SJSA1 (cell line): ENCODE data around the gene PDGFD. TPM values are rescaled to one million over a fixed set of nuclear protein-coding genes. Genes with fewer than 3 reads are reported as not detected.

Experiments
- DNase-seq, 2 experiments: peaks; one replicate each; pipeline ENCODE4 v3.0.0-alpha.2; 2015 to 2020; ENCODE audit warnings: low spot score in 2 of 2, low read depth in 1 of 2
- H3K27ac ChIP-seq: fragments of 250-450 bp; sonication (Bioruptor Pico); 2 replicates; pipeline ENCODE4 v1.5.1; 2020; ENCODE audit warnings: mild to moderate bottlenecking, moderate library complexity
- H3K27me3 ChIP-seq: fragments of 250-450 bp; sonication (Bioruptor Pico); replicated peaks from 2 replicates; pipeline ENCODE4 v1.5.1; 2020; ENCODE audit warnings: mild to moderate bottlenecking, moderate library complexity
- H3K36me3 ChIP-seq: fragments of 250-450 bp; sonication (Bioruptor Pico); 2 replicates; pipeline ENCODE4 v1.5.1; 2020; ENCODE audit warnings: mild to moderate bottlenecking
- H3K4me1 ChIP-seq: fragments of 250-450 bp; sonication (Bioruptor Pico); replicated peaks from 2 replicates; pipeline ENCODE4 v1.6.1; 2021; ENCODE audit warnings: mild to moderate bottlenecking
- H3K4me3 ChIP-seq: fragments of 250-450 bp; sonication (Bioruptor Pico); 2 replicates; pipeline ENCODE4 v1.5.1; 2020; ENCODE audit warnings: mild to moderate bottlenecking
- H3K9me3 ChIP-seq: fragments of 250-450 bp; sonication (Bioruptor Pico); replicated peaks from 2 replicates; pipeline ENCODE4 v1.5.1; 2020; ENCODE audit warnings: mild to moderate bottlenecking
- total RNA-seq: library from RNA; depleted of rRNA; stranded (reverse); fragments of >200 nt; shearing (Covaris generic); gene quantifications from 2 replicates; pipeline ENCODE4 v1.2.3, GENCODE V29; 2014

Gene PDGFD
- total RNA-seq, 1 experiment from 2014 or later, result 6.6 TPM

GRCh38 chr11:104127828-104128227 is 36.1 kb downstream of the PDGFD start:
- no peak overlapping the region for H3K27ac ChIP-seq
- H3K4me3 ChIP-seq, result no peak overlapping the region
- H3K36me3 ChIP-seq, result no peaks in the 10 kb centered on the region
- no peaks in the 10 kb centered on the region for H3K4me1 ChIP-seq
- H3K9me3 ChIP-seq, result no peaks in the 10 kb centered on the region
- no peaks in the 10 kb centered on the region for H3K27me3 ChIP-seq
- no peak for DNase-seq

GRCh38 chr11:104126464-104126863 is 37.5 kb downstream of the PDGFD start:
- Histone ChIP-seq H3K27ac (no peak overlapping the region), H3K9me3 (no peaks in the 10 kb centered on the region), H3K27me3 (no peaks in the 10 kb centered on the region), H3K36me3 (no peaks in the 10 kb centered on the region), H3K4me3 (no peak overlapping the region), H3K4me1 (no peaks in the 10 kb centered on the region)
- DNase-seq, result no peak

GRCh38 chr11:104124979-104125378 is 39.0 kb downstream of the PDGFD start:
- no peak for DNase-seq
- H3K9me3 ChIP-seq, result no peaks in the 10 kb centered on the region
- H3K27me3 ChIP-seq, result no peaks in the 10 kb centered on the region
- no peak overlapping the region for H3K27ac ChIP-seq
- H3K36me3 ChIP-seq, result no peaks in the 10 kb centered on the region
- no peak overlapping the region for H3K4me3 ChIP-seq
- H3K4me1 ChIP-seq, result no peaks in the 10 kb centered on the region

GRCh38 chr11:104122836-104123235 is 41.1 kb downstream of the PDGFD start:
- Histone ChIP-seq H3K9me3 (0 out of 2 replicates have a peak, but pooled peaks cover 2% of the 10 kb centered on the region), H3K27ac (no peak overlapping the region), H3K27me3 (no peaks in the 10 kb centered on the region), H3K4me1 (no peaks in the 10 kb centered on the region), H3K36me3 (no peaks in the 10 kb centered on the region), H3K4me3 (no peak overlapping the region)
- DNase-seq, result no peak

- Histone ChIP-seq H3K27ac (no peak overlapping the region), H3K9me3 (0 out of 2 replicates have a peak, but pooled peaks cover 2% of the 10 kb centered on the region), H3K4me3 (no peak overlapping the region), H3K36me3 (no peaks in the 10 kb centered on the region), H3K27me3 (no peaks in the 10 kb centered on the region), H3K4me1 (no peaks in the 10 kb centered on the region)
- no peak for DNase-seq
Observed at GRCh38 chr11:104122011-104122635, 41.8 kb downstream of the PDGFD start.

- H3K27me3 ChIP-seq, result no peaks in the 10 kb centered on the region
- H3K27ac ChIP-seq, result no peak overlapping the region
Observed at GRCh38 chr11:104120493-104121137, 43.3 kb downstream of the PDGFD start.

GRCh38 chr11:104118105-104118744 is 45.7 kb downstream of the PDGFD start:
- 0 out of 2 replicates have a peak, but pooled peaks cover 2% of the 10 kb centered on the region for H3K9me3 ChIP-seq
- no peaks in the 10 kb centered on the region for H3K4me1 ChIP-seq
- no peak for DNase-seq
- H3K27me3 ChIP-seq, result no peaks in the 10 kb centered on the region
- H3K4me3 ChIP-seq, result no peak overlapping the region
- H3K27ac ChIP-seq, result no peak overlapping the region
- H3K36me3 ChIP-seq, result no peaks in the 10 kb centered on the region

More at GRCh38 chr11:104120493-104121137, 43.3 kb downstream of the PDGFD start:
- Histone ChIP-seq H3K4me1 (no peaks in the 10 kb centered on the region), H3K9me3 (0 out of 2 replicates have a peak, but pooled peaks cover 2% of the 10 kb centered on the region), H3K36me3 (no peaks in the 10 kb centered on the region), H3K4me3 (no peak overlapping the region)
- DNase-seq, result no peak

- H3K9me3 ChIP-seq, result 0 out of 2 replicates have a peak, but pooled peaks cover 2% of the 10 kb centered on the region
- H3K4me1 ChIP-seq, result no peaks in the 10 kb centered on the region
- DNase-seq, result no peak
- no peaks in the 10 kb centered on the region for H3K36me3 ChIP-seq
- H3K4me3 ChIP-seq, result no peak overlapping the region
- no peaks in the 10 kb centered on the region for H3K27me3 ChIP-seq
- no peak overlapping the region for H3K27ac ChIP-seq
Observed at GRCh38 chr11:104113541-104113940, 50.4 kb downstream of the PDGFD start.

GRCh38 chr11:104106136-104106754 is 57.7 kb downstream of the PDGFD start:
- Histone ChIP-seq H3K9me3 (no peaks in the 10 kb centered on the region), H3K27me3 (no peaks in the 10 kb centered on the region), H3K36me3 (no peaks in the 10 kb centered on the region), H3K4me3 (no peak overlapping the region), H3K4me1 (peaks cover 17% of the 10 kb centered on the region), H3K27ac (peak overlapping the region; percentile 64)
- peak in 1 of 2 experiments; percentile 68 for DNase-seq

GRCh38 chr11:104105155-104105554 is 58.8 kb downstream of the PDGFD start:
- Histone ChIP-seq H3K9me3 (no peaks in the 10 kb centered on the region), H3K27ac (peak overlapping the region; percentile 64), H3K4me3 (no peak overlapping the region), H3K36me3 (no peaks in the 10 kb centered on the region), H3K27me3 (no peaks in the 10 kb centered on the region), H3K4me1 (peaks cover 17% of the 10 kb centered on the region)
- DNase-seq, result peak in 1 of 2 experiments; percentile 48

GRCh38 chr11:104104664-104105063 is 59.3 kb downstream of the PDGFD start:
- Histone ChIP-seq H3K27me3 (no peaks in the 10 kb centered on the region), H3K36me3 (no peaks in the 10 kb centered on the region), H3K4me1 (peaks cover 17% of the 10 kb centered on the region), H3K27ac (peak overlapping the region; percentile 64), H3K4me3 (no peak overlapping the region), H3K9me3 (no peaks in the 10 kb centered on the region)
- no peak for DNase-seq

GRCh38 chr11:104104201-104104600 is 59.7 kb downstream of the PDGFD start:
- H3K27me3 ChIP-seq, result no peaks in the 10 kb centered on the region
- no peaks in the 10 kb centered on the region for H3K36me3 ChIP-seq
- H3K4me3 ChIP-seq, result no peak overlapping the region
- peaks cover 17% of the 10 kb centered on the region for H3K4me1 ChIP-seq
- DNase-seq, result no peak
- no peak overlapping the region for H3K27ac ChIP-seq
- H3K9me3 ChIP-seq, result no peaks in the 10 kb centered on the region

- H3K4me1 ChIP-seq, result no peaks in the 10 kb centered on the region
- no peaks in the 10 kb centered on the region for H3K27me3 ChIP-seq
- H3K27ac ChIP-seq, result no peak overlapping the region
- no peaks in the 10 kb centered on the region for H3K36me3 ChIP-seq
- no peak for DNase-seq
- H3K9me3 ChIP-seq, result no peaks in the 10 kb centered on the region
- no peak overlapping the region for H3K4me3 ChIP-seq
Observed at GRCh38 chr11:104098555-104098954, 65.4 kb downstream of the PDGFD start.

- Histone ChIP-seq H3K9me3 (no peaks in the 10 kb centered on the region), H3K36me3 (no peaks in the 10 kb centered on the region), H3K4me3 (no peak overlapping the region), H3K27ac (no peak overlapping the region), H3K4me1 (no peaks in the 10 kb centered on the region), H3K27me3 (no peaks in the 10 kb centered on the region)
- no peak for DNase-seq
Observed at GRCh38 chr11:104098132-104098531, 65.8 kb downstream of the PDGFD start.
